ENCODE results near the gene APBB2.

DNA sequence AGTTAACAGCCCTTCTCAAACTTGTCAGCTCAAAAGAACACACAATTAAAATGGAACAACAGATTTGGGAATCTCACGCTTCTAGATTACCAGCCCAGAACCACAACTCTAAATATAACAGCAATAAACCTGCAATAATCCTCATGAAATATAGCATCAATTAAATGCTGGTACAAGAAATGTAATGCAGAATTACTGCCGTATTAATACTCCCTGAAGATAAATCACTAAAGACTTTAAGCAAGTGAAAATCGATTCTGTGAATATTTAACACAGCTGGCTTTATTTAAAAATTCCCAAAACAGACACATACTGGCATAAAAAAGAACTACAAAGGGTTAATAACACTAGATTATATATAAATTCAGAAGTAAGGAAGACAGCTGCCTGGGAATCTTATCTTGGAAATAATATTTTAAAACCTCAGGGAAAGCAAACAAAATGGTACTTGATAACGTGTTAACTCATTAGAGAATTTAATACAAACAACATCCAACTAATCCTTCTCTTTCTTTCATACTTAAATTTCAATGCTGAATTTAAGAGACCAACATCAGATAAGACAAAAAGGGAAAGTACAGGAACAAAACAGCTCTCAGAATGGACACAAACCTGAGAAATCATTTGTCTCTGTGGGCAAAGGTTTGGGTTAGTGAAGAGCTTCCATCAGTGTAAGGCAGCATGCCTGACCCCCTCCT is 34.7 kb downstream of the APBB2 start:
- TF ChIP-seq, protein P1, sequence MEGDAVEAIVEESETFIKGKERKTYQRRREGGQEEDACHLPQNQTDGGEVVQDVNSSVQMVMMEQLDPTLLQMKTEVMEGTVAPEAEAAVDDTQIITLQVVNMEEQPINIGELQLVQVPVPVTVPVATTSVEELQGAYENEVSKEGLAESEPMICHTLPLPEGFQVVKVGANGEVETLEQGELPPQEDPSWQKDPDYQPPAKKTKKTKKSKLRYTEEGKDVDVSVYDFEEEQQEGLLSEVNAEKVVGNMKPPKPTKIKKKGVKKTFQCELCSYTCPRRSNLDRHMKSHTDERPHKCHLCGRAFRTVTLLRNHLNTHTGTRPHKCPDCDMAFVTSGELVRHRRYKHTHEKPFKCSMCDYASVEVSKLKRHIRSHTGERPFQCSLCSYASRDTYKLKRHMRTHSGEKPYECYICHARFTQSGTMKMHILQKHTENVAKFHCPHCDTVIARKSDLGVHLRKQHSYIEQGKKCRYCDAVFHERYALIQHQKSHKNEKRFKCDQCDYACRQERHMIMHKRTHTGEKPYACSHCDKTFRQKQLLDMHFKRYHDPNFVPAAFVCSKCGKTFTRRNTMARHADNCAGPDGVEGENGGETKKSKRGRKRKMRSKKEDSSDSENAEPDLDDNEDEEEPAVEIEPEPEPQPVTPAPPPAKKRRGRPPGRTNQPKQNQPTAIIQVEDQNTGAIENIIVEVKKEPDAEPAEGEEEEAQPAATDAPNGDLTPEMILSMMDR (IDR thresholded peaks at IDR 0.05), result no peak
- no peak for TF ChIP-seq POLR2AphosphoS5 (IDR thresholded peaks at IDR 0.05)
- no peak for TF ChIP-seq POLR2A (IDR thresholded peaks at IDR 0.05)

Data from prostate gland (tissue), 2 donors.